Activated CD8-positive, alpha-beta memory T cell treated with anti-CD3 and anti-CD28 coated beads, Interleukin-2, amount 50 U/mL, for 24 hours (primary cell): ENCODE measurements around the gene SYTL3.
"Not testable (repeated sequence)": the region's sequence is repeated elsewhere in the genome, so short reads cannot be mapped to it uniquely, and the experiment has no call there.

Experiments
- DNase-seq: peaks from one replicate; pipeline ENCODE4 v3.0.0-alpha.2; 2020; ENCODE audit errors: extremely low read depth

SYTL3 gene

GRCh38 chr6:158688860-158689259 lies 39.0 kb downstream of the SYTL3 start:
- DNase-seq, result no peak

DNA sequence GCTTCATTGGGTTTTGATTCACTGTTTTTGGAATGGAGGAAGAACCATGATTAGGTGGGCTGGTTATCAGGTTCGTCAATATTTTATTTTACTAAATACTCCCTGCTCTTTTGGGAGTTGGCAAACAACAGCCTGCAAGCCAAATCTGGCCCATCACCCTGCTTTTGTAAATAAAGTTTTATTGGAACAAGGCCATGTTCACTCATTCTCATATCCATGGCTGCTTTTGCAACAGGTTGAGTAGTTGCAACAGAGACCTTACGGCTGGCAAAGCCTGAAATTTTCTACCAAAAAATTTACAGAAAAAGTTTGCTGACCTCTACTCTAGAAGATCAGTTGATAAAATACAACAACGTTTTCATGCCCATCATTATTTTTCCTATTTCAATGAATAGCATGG lies 45.1 kb downstream of the SYTL3 start:
- DNase-seq, result no peak

- no peak for DNase-seq
Observed at GRCh38 chr6:158697811-158698210, 48.0 kb downstream of the SYTL3 start.

DNA sequence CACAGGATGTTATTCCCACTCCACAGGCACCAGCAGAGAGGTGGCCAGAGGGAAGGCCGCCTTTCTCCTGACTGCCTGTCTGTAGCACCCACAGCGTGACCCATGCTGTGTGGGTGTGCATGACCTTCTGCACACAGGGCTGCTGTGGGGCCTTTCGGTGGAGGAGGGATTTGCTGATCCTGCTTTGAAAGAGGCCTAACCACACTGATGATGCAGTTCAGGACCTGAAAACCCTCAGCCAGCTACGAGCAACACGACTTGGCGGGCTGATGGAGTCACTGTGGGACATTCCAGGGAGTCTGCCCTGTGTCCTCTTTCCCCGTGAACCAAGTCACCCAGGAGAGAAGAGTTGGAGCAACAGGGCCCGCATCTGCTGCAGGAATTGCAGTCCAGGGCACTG lies 49.1 kb downstream of the SYTL3 start:
- no peak for DNase-seq

DNA sequence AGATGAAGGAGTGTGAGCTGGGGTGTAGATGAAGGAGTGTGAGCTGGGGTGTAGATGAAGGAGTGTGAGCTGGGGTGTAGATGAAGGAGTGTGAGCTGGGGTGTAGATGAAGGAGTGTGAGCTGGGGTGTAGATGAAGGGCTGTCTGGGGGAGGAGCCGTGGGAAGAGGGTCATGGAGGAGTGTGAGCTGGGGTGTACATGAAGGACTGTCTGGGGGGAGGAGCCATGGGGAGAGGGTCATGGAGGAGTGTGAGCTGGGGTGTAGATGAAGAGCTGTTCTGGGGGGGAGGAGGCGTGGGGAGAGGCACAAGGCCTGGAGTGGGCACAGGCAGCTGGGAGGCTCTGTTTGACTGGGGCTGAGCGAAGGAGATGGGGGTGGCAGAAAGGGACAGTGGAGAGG lies 51.4 kb downstream of the SYTL3 start:
- not testable (repeated sequence) for DNase-seq

- DNase-seq, result no peak
Observed at GRCh38 chr6:158703111-158703836, 53.4 kb downstream of the SYTL3 start.

DNA sequence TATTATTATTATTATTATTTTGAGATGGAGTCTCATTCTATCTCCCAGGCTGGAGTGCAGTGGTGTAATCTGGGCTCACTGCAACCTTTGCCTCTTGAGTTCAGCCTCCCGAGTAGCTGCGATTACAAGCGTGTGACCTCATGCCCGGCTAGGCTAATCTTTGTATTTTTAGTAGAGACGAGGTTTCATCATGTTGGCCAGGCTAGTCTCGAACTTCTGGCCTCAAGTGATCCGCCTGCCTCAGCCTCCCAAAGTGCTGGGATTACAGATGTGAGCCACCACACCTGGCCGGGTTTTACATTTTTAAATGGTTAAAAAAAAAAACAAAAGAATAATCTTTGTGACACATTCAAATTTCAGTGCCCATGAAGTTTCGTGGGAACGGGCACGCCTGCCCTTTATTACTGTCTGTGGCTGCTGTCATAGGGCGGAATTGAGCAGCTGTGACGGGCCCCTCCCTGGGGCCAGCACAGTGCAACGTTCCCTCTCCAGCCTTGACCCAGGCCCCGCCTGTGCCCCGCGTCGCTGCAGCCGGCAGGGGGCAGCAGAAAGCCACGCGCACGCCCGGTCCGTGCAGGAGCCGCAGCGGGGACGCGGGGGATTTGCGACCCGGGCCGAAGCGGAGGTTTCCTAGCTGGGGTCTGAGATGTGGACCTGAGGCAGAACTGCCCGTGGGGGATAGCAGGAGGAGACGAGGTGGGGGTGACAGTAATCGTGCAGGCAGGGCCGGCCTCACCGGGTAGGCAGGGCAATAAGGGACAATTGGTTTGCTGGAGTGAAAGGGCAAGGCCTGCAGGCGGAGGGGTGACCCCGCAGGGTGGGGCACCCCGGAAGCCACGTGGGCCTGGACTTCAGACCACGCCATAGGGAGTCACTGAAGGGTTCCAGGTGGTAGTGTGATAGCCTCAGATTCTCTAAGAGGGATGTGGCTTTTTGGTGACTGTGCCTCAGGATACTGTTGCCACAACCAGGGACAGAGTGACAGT lies 54.3 kb downstream of the SYTL3 start:
- DNase-seq, result peak; percentile 36

DNA sequence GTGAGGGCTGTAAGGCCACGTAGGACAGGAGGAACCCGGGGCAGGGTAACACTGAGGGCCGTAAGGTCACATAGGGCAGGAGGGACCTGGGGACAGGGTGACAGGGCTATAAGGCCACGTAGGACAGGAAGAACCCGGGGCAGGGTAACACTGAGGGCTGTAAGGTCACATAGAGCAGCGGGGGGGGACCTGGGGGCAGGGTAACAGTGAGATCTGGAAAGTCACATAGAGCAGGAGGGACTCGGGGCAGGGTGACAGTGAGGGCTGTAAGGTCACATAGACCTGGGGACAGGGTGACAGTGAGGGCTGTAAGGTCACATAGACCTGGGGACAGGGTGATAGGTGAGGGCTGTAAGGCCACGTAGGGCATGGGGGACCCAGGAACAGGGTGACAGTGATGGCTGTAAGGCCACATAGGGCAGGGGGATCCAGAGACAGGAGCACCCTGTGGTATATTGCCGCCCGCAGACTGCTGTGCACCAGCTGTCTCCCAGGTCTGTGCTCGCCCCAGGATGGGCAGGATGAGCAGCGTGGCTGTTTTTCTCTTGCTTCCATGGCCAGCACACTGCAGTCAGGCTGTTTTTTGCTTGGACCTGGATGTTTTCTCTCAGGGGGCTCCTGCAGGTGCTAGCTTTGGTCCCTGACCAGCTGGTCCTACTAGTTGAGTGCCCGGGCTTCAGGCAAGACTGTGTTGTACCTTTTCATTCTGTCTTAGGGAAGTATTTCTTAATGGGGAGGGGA lies 55.7 kb downstream of the SYTL3 start:
- DNase-seq, result no peak

- DNase-seq, result no peak
Observed at GRCh38 chr6:158706369-158706982, 56.6 kb downstream of the SYTL3 start.

GRCh38 chr6:158707120-158707820 lies 57.4 kb downstream of the SYTL3 start:
- DNase-seq, result no peak

DNA sequence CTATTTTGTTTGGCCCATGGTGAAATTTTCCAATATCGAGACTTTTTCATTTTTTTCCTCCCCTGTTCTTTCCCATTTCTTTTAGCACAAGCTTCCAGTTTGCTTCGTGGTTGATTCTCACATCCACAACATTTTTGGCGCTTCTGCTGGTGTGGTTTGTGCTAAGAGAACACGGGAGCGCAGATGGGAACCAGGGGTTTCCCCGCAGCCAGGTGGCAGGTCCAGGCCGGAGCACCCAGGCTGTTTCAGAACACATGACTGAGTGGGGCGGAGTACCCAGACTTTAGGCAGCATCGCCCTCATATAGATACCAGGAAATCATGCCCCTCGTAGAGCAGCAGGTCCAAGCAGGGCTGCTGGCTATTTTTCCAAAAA lies 58.0 kb downstream of the SYTL3 start:
- no peak for DNase-seq

GRCh38 chr6:158708239-158708638 lies 58.4 kb downstream of the SYTL3 start:
- no peak for DNase-seq

DNA sequence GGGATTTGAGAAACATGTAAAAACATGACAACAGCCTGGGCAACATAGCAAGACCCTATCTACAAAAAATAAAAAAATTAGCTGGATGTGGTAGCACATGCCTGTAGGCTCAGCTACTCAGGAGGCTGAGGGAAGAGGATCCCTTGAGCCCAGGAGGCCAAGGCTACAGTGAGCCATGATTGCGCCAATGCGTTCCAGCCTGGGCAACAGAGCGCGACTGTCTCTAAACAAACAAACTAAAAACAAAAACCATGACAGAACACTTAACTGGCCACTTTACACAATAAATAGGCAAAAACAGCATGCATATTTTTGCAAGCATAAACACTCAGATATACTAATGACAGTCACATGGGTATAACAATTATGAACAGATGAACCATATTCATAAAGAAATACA lies 60.0 kb downstream of the SYTL3 start:
- DNase-seq, result no peak

DNA sequence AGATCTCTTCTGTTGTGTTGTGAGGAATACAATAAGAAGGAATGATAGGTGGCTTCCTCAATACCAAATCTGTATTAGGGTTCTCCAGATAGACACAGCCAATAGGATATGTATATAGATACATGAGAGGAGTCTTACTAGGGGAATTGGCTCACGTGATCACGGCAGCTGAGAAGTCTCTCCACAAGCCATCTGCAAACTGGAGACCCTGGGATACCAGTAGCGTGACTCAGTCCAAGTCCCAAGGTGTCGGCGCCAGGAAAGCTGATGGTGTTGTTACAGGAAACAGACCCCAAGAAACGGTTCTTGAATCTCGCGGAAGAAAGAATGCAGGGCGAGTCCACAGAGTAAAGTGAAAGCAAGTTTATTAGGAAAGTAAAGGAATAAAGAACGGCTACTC lies 61.4 kb downstream of the SYTL3 start:
- no peak for DNase-seq

- DNase-seq, result no peak
Observed at GRCh38 chr6:158713469-158713868, 63.6 kb downstream of the SYTL3 start.

DNA sequence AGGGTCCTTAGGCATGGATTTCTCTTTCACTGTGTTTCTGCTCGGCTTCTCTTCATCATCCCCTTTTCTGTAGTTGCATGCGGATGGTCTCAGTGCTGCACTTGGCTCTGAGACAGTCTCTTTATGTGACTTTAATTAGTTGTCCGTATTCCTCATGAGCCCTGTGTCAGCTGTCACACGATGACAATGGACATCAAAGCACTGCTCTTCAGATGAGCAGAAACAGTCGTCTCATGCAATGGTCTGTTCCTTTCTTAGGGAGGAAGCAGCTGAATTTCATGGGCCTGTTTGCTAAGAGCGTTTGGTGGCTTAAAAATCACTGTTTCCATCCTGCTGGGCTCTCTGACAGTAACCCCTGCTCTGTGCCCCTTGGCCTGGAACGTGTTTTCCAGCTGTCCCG lies 64.9 kb downstream of the SYTL3 start:
- no peak for DNase-seq

DNA sequence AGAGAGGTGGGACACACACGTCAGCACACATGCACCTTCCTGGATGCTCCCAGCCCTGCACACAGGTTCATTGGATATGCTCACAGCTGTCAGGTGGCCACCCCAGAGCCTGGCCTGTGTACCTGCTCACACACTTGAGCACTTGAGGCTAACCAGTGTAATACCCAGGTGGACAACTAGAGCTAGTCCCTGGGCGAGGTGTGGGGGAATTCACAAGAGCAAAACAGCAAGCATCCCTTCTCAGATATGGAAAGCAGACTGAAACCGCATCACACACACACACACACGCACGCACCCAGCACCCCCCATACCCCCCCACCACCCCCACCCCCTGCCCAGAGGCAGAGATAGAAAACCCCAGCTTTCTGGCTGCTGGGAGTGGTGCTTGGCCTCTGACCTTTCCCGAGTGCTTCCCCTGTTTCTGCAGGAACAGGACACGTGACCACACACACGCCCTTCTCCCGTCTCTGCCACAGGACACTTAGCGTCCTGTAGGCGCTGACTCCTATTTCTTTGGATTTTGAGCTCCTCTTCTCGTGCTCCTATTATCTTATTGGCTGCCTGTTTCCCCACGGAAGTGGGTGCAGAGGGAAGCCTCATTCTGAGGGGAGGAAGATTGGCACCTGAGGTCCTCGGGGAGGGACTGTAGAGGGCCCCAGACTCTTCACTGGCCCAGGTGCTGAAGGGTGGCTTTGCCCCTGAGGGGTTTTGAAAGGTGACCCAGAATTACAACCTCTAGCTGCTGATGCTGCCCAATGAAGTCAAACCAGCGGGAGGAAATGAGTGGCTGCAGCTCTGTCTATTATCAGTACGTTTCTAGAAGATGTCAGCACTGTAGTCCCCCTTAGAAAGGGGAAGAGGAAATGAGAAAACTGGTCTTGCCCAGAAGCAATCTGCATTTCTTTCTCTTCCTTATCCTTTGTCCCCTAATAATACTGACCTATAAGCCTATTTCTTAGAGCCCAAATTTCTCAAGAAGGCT lies 65.8 kb downstream of the SYTL3 start:
- no peak for DNase-seq

GRCh38 chr6:158717341-158718330 lies 67.8 kb downstream of the SYTL3 start:
- DNase-seq, result no peak
